ENCODE measurements around the gene RCN2.

RCN2 gene

DNA sequence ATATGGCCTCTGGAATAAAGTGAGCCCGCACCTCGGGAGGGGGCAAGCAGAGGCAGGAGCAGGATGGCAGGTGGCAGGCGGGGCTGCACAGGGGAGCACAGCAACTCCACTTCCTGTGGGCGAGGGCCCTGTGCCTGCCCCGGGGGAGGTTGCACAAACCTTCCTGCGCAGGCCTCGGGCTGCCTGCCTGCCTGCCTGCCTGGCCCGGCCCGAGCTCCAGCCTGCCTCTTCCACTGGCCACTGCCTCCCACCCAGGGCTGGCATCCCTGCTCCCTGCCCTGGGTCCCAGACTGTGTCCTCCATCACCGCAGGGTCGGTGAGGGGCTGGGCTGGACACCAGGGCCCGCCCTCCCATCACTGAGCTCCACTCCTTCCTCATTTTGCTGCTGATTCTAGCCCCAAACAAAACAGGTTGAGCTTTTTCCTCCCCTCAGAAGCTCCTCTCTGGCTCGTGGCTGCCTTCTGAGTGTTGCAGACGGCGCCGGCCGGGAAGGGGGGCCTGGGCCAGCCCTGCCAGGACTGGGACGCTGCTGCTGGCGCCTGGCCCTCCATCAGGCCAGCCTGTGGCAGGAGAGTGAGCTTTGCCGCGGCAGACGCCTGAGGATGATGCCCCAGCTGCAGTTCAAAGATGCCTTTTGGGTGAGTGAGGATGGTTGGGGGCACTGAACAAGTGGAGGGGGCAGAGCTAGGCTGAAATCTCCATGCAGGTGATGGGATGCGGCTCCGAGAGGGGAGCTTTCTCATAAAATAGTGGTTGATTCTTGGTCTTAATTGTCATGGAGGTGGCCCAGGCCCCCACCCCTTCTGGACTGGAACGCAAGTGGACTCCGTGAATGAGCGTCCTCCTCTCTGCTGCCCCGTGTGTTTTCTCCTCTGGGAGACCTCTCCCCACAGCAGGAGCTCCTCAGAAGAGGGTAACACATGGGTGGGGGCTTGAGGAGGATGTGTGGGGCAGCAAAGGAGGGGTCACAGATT lies 63.7 kb downstream of the RCN2 start, which contains the start of gene PSTPIP1:
Gene PSTPIP1, plus strand, starts transcription at position 156 of the 975 bp plus-strand sequence. Its CDS starts 448 bp downstream, at position 604.
- DNase-seq (ENCODE audit: low read depth): no peak

DNA sequence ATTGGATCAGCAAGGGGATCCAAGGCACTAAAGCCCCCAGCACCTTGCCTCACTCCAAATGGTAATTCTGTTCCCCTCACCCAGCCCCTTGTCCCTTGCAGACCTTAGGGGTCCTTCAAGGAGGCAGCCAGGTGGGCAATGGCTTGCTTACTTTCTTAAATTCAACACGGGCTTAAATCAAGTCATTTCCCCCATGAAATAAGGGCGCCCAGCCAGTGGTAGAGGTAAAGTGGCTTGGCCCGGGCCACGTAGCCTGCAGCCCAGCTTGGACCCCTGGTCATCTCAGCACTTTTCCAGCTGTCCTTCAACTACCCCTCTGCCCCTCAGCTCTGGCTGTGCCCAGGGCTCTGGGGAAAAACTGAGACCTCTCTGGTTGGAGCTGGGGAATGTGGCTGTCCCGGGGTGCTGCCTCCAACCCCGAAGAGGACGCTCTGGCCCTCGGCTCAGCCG lies 64.6 kb downstream of the RCN2 start:
- no peak for DNase-seq (ENCODE audit: low read depth)

DNA sequence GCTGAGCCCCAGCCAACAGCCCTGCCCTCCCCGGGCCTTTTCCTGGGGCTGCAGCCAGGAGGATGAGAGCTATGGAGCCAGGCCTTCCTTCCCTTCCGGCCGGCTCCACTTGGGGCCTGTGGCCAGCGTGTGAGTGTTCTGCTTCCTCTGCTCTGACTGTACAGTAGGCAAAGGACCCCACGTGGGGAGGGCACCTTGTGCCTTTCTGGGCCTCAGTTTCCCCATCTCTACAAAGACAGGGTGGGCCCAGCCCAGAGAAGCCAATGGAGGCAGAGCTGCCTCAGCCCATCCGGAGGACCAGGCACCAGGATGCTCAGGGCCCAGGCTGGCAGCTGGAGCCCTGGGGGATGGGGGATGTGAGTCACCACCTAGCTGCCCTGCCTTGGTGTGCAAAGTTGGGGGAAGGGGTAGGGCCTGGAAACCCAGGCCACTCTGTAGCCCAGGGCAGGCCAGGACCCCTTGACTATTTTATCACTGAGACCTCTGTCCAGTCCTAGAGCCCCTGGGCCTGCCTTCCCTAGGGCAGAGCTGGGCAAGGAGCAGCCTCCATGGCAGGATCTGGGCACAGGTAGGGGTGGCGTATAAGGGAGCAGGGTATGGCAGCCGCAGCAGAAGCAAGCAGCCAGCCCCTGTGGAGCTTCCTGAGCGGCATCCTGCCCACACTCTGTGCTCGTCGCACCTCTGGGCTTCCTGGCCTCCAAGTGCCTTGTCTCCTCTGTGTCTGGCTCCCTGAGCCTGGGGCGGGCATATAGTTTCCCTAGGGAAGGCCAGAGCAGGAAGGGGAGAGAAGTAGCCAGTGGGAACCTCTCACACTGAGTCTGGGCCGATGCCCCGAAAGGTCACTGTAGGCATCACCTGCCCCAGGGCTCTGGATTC lies 65.2 kb downstream of the RCN2 start:
- no peak for DNase-seq (ENCODE audit: low read depth)

DNA sequence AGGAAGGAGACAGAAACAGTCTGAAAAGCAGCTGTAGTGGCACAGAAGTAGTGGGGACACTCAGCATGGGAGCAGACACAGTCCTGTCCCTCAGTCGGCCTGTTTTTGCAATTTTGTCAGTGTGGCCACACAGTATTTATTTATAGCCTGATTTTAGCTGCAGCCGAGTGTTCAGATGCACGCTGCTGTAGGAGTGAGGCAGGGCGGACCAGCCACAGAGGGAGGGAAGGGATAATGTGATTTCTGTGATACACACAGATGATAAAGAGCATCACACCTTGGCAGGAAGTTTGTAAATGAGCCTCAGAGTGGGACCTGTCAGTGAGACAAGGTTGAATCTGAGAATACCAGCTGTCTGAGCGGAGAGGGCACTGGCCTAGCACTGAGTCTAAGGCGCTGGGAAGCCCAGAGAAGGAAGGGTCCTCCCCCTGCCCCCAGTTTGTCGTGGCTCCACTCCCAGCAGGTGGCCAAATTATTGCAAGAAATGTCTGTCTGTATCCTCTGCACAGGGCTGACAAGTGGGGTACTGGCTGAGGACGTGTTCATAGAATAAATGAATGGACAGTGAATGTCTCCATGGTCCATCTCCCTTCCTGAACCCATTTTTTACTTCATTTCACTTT lies 67.2 kb downstream of the RCN2 start:
- DNase-seq (ENCODE audit: low read depth): no peak

DNA sequence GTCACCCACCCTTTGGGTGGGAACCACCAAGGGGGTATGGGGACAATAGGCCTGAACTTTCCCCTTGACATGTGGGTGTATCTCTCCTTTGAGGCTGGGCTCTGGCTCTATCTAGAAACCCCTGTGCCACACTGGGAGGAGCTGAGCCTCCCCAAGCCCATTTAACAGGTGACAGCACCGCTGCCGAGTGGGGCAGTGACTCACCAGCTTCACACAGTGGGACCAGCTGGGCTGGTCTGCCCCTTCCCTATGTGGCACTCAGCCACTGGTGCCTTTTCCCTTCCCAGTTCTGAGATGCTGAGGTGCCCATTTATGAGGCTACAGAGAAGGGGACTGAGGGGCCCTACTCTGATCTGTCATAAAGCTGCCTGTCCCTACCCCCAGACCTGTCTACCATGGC lies 68.4 kb downstream of the RCN2 start:
- DNase-seq (ENCODE audit: low read depth): no peak

DNA sequence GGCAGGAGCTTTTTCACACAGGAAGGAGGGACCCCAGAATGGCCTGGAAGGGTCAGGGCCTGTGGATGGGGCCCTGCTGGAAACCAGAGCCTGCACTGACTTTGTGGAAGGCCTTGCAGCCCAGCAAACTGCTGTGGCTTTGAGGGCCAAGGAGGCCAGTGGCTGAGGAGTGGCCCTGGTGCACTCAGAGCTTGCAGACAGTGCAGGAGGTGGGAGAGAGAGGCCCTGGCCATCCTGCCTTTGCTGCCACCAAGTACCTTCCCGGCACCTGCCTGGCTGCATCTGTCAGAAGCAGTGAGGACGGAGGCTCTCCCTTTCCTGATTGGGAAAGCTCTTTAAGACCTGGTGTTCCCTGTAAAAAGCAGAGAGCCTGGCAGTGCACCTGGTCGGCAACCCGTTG lies 69.8 kb downstream of the RCN2 start:
- DNase-seq (ENCODE audit: low read depth): no peak

DNA sequence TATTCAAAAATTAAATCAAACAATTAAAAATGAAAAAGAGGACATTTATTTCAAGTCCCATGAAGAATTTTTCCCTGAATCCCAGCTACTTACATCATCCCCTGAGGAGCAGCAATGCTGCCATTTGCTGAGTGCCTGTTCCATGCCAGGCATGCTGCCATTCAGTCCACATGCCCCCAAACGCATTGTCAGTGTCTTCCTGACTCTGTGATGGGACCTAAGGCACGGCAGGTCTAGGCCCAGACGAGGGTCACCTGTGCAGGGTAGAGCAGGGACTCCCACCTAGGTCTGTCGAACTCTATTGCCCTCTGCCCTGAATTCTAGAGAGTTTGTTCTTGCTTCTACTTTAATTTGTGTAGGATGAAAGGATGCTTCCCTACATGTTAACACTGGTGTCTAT lies 70.4 kb downstream of the RCN2 start:
- no peak for DNase-seq (ENCODE audit: low read depth)

DNA sequence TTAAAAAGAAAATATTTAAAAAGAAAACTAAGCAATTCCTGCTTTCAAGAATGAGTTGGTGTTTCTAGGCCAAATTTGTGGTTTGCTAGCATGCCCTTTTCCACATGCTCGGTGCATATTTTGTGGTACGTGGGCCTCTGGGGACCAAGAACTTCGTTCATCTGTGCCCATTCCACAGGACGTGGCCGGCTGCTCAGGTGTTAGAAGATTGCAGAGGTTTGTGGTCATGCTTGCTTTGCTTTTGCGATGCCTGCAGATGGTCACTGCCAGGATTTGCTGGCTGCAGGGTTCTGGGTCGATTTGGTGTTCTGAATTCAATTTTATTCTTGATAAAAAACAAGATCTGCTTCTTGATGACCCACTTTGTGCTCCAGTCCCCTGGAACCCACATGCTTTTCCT lies 70.9 kb downstream of the RCN2 start:
- no peak for DNase-seq (ENCODE audit: low read depth)

DNA sequence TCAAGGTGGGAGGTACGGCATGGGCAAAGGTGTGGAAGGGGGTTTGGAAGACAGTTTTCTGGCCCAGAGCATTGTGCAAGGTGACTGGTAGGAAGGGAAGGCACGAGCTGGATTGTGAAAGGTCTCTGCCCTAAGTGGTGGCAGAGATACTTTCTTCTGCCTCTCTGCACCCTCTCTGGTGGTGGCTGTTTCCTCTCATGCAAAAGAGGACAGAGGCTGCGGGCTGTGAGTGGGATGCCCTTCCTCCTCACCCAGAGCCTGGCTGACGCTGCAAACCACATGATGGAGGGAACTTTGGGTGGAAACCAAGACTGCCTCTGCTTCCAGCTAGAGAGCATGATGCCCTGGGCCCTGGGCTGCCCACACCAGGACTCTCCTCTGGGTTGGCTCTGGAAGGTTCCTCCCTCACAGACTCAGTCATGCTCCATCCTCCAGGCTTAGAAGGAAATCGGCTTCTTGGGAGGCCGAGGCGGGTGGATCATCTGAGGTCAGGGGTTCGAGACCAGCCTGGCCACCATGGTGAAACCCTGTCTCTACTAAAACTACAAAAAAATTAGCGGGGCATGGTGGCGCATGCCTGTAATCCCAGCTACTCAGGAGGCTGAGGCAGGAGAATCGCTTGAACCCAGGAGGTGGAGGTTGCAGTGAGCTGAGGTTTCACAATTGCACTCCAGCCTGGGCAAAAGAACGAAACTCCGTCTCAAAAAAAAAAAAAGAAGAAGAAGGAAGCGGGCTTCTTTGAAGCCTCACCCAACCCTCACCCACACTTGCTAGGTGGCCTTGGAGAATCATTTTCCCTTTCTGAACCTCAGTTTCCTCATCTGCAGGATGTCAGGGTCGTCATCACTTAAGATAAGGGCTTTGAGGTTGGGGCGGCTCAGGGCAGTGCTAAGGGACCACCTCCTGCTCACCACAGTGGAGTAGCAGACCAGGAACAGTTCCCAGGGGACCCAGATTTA lies 71.7 kb downstream of the RCN2 start:
- DNase-seq (ENCODE audit: low read depth): no peak

Measured in CMK (cell line).